HepG2 (cell line): ENCODE results near the gene PDCD11.

Experiments used
- ELF1 ChIP-seq: sonication (generic); formaldehyde crosslinking; IDR thresholded peaks from 2 replicates; pipeline ENCODE4 v1.4.0; 2020; ENCODE audit warnings: missing genetic modification reagents
- HNRNPL ChIP-seq: fragments of 200-400 bp; formaldehyde crosslinking; IDR thresholded peaks from 2 replicates; pipeline ENCODE4 v1.6.1; 2017; ENCODE audit warnings: mild to moderate bottlenecking, low read depth, low read length
- KDM4B ChIP-seq: sonication (generic); formaldehyde crosslinking; IDR thresholded peaks from 2 replicates; pipeline ENCODE4 v1.4.0; 2020; ENCODE audit warnings: missing genetic modification reagents
- ZNF292 ChIP-seq: sonication (generic); formaldehyde crosslinking; IDR thresholded peaks from 2 replicates; pipeline ENCODE4 v1.8.1; 2022; ENCODE audit warnings: mild to moderate bottlenecking, low read depth, missing genetic modification reagents, borderline replicate concordance
- TF ChIP-seq, protein P1 (sequence below): sonication (generic); formaldehyde crosslinking; IDR thresholded peaks from 2 replicates; pipeline ENCODE4 v1.5.1; 2020; ENCODE audit warnings: missing genetic modification reagents, mild to moderate bottlenecking, borderline replicate concordance

DNA sequence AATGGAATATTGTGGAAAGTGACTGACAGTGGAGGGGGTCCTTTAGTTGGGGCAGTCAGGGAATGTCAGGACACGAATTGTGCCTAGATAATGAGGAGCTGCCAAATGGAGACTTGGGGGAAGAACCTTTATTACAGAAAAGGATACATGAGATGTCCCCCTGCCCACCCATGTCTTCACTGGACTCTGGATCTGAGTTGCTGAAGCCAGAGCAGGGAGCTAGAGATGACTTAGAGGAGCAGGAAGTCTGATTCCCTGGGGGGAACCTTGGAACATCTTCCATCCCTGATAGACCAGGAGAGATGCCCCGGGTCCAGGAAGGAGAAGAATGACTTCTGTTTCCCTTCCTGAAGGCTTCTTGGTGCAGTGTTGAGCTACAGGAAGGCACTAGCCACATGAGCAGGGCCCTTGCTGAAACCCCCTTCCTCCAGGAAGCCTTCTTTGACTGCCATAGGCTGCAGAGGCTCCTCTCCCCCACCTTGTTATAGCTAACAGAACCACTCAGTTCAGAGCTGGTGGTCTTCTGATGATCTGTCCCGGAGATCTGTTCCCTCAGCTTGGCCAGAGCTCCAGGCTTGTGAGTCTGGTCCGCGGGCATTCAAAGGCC lies 96.3 kb downstream of the PDCD11 start:
- TF ChIP-seq ZNF292 (CRISPR knock-in tag), result no peak
- TF ChIP-seq, protein P1, sequence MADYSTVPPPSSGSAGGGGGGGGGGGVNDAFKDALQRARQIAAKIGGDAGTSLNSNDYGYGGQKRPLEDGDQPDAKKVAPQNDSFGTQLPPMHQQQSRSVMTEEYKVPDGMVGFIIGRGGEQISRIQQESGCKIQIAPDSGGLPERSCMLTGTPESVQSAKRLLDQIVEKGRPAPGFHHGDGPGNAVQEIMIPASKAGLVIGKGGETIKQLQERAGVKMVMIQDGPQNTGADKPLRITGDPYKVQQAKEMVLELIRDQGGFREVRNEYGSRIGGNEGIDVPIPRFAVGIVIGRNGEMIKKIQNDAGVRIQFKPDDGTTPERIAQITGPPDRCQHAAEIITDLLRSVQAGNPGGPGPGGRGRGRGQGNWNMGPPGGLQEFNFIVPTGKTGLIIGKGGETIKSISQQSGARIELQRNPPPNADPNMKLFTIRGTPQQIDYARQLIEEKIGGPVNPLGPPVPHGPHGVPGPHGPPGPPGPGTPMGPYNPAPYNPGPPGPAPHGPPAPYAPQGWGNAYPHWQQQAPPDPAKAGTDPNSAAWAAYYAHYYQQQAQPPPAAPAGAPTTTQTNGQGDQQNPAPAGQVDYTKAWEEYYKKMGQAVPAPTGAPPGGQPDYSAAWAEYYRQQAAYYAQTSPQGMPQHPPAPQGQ (CRISPR knock-in tag), result no peak
- TF ChIP-seq KDM4B, result no peak
- TF ChIP-seq ELF1 (CRISPR knock-in tag), result no peak
- TF ChIP-seq HNRNPL, result no peak
